B cell (primary cell): ENCODE measurements around the gene FMNL1.

Source experiments
- EZH2 ChIP-seq: IDR thresholded peaks from 2 replicates; pipeline ENCODE4 v1.6.1; 2012; ENCODE audit warnings: borderline replicate concordance, low read depth, mild to moderate bottlenecking, moderate library complexity, low read length; ENCODE audit not compliant: insufficient read depth, poor library complexity, severe bottlenecking
- TF ChIP-seq, protein P1 (sequence below): fragments of 200-600 bp; IDR thresholded peaks from one replicate; pipeline ENCODE4 v1.8.0; 2022; ENCODE audit warnings: antibody characterized with exemption, mild to moderate bottlenecking

DNA sequence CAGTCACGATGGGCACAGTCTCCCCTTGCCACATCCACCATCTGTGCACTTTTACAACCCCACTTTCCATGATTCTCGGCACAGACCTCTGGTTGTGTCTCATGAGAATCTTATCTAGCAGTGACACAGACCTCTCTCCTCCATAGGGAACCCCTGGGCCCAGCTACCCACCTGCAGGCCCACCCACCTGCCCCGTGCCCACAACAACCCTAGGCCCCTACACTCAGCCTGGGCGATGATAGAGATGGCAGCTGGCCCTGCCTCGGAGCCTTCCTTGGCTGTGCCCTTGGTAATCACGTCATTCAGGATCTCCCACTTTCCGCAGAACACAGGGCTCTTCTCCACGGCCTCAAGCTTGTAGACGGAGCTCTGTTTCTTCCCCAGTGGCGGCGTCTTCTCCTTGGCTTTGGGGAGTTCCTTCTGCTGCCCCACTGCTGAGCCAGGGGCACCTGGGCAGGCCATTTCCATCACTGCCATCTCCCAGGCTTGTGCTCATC lies 68.6 kb downstream of the FMNL1 start:
- TF ChIP-seq, protein P1, sequence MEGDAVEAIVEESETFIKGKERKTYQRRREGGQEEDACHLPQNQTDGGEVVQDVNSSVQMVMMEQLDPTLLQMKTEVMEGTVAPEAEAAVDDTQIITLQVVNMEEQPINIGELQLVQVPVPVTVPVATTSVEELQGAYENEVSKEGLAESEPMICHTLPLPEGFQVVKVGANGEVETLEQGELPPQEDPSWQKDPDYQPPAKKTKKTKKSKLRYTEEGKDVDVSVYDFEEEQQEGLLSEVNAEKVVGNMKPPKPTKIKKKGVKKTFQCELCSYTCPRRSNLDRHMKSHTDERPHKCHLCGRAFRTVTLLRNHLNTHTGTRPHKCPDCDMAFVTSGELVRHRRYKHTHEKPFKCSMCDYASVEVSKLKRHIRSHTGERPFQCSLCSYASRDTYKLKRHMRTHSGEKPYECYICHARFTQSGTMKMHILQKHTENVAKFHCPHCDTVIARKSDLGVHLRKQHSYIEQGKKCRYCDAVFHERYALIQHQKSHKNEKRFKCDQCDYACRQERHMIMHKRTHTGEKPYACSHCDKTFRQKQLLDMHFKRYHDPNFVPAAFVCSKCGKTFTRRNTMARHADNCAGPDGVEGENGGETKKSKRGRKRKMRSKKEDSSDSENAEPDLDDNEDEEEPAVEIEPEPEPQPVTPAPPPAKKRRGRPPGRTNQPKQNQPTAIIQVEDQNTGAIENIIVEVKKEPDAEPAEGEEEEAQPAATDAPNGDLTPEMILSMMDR, result no peak
- no peak for TF ChIP-seq EZH2
